ENCODE data around the gene GRIK4. TPM values are rescaled to one million over a fixed set of nuclear protein-coding genes. Genes with fewer than 3 reads are reported as not detected.

GRIK4 gene
- total and polyA plus RNA-seq, 2 experiments from 2014 or later: not detected

DNA sequence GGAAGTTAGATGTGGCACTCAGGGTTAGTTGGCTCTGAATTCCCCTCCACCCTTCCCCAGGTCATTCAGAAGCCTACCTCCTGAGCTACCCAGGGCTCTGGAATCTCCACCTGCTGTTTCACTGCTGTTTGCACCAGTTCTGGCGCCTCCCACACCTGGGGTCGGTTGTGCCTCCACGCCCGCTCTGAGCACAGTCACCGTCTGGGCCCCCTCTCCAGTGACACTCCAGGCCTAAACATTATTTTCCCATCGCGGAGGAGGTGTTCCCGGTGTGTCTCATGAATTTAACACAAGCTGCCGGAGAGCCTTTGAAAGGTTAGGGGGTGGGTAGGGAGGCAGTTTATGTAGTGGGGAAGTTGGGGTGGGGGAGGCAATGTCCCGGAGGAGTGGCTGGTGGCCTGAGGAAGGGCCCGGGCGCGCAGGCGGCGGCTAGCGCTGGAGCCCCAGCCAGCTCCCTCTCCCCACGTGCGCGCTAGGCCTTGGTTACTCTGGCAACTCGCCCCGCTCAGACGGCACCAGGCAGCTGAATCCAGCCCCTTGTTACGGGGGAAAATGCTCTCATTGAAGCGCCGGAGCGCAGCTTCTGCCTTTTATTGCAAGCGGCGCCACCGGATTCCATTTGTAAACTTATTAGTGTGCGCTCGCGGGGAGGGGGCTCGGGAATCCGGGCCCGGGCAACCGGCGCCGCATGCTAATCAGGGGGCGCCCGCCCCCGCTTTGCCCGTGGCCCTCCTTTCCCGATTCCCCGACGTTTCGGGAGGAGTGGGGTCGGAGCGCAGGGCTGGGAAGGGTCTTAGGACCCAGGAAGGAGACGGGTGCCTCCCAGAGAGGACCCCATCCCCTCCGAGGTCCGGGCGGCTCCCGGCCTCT is 52.4 kb downstream of the GRIK4 start:
- Histone ChIP-seq H4K20me1 (ENCODE audit: insufficient read depth) (no peaks in the 10 kb centered on the region), H2AFZ (peak overlapping the region; percentile 42), H3K9ac (peak overlapping the region; percentile 64), H3K27me3 (replicated peaks; ENCODE audit: insufficient read depth) (no peaks in the 10 kb centered on the region), H3K4me2 (ENCODE audit: unreplicated experiment) (peak overlapping the region; percentile 34), H3K9me3 (ENCODE audit: low read depth) (no peaks in the 10 kb centered on the region), H3K36me3 (ENCODE audit: low read depth) (no peaks in the 10 kb centered on the region), H3K9me2 (ENCODE audit: insufficient read depth) (no peaks in the 10 kb centered on the region), H3F3A (ENCODE audit: insufficient read depth) (peaks cover 14% of the 10 kb centered on the region), H3K27ac (no peak overlapping the region), H3K4me3 (peak overlapping the region; percentile 47), H3K79me2 (ENCODE audit: insufficient read depth) (no peaks in the 10 kb centered on the region), H3K4me1 (ENCODE audit: insufficient read depth) (peaks cover 13% of the 10 kb centered on the region)
- no peak for TF ChIP-seq EZH2phosphoT487 (IDR thresholded peaks at IDR 0.05; ENCODE audit: insufficient read depth, low read depth)
- TF ChIP-seq EZH2 (IDR thresholded peaks at IDR 0.05; ENCODE audit: insufficient read depth, poor library complexity, severe bottlenecking): no peak
- in situ Hi-C loops (cut with MboI): no loop called here
- DNase-seq: no peak
- 60 to 65% methylated on average over 38 to 47 of the region's 53 CpGs for WGBS, 2 experiments (ENCODE audit: low coverage in 1 of 2, low lambda C conversion rate in 2 of 2, missing lambda C conversion rate in 2 of 2)

DNA sequence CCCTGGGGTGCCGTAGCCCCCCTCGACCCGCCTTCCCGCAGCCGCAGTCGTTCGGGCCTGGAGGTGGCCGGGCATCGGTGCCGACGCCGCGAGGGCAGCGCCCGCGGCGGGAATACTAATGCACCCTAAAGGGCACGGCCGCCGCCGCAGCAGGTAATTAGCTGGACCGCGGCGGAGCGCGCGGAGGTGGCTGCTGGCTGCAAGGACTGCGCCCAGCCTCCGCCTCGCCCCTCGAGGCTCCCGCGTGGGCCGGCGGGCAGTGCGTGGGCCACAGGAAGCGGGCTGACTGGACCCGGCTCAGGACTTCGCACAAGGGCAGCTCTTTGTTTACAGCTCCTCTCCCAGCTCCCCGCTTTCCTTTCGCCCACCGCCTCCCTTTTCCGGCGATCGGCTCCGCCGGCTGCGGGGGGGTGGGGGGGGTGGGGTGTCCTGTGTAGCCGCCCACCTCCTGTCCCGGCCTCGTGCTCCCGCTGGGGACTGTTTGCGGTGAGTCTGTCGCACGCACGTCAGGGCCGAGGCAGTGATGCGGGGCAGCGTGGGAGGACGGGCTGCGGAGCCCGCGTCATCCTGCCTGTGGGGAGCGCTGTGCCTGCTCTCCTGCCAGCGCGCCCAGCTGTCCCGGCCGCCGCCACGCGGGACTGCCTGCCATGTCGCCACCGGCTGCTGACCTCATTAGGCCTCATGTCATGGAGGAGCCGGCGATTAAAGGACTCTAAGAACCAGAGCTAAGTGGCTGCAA is 53.2 kb downstream of the GRIK4 start:
- H3K27ac ChIP-seq: no peak overlapping the region
- H3K4me1 ChIP-seq (ENCODE audit: insufficient read depth): peaks cover 13% of the 10 kb centered on the region
- H3K4me3 ChIP-seq: peak overlapping the region; percentile 47
- peak overlapping the region; percentile 46 for H3K4me2 ChIP-seq (ENCODE audit: unreplicated experiment)
- no peaks in the 10 kb centered on the region for H3K79me2 ChIP-seq (ENCODE audit: insufficient read depth)
- H3K27me3 ChIP-seq (replicated peaks; ENCODE audit: insufficient read depth): no peaks in the 10 kb centered on the region
- no peaks in the 10 kb centered on the region for H4K20me1 ChIP-seq (ENCODE audit: insufficient read depth)
- H3K9me2 ChIP-seq (ENCODE audit: insufficient read depth): no peaks in the 10 kb centered on the region
- no peaks in the 10 kb centered on the region for H3K9me3 ChIP-seq (ENCODE audit: low read depth)
- in situ Hi-C loops (cut with MboI): no loop called here
- peak overlapping the region; percentile 64 for H3K9ac ChIP-seq
- peaks cover 14% of the 10 kb centered on the region for H3F3A ChIP-seq (ENCODE audit: insufficient read depth)
- no peaks in the 10 kb centered on the region for H3K36me3 ChIP-seq (ENCODE audit: low read depth)
- TF ChIP-seq EZH2 (IDR thresholded peaks at IDR 0.05; ENCODE audit: insufficient read depth, poor library complexity, severe bottlenecking) (no peak), EZH2phosphoT487 (IDR thresholded peaks at IDR 0.05; ENCODE audit: insufficient read depth, low read depth) (no peak)
- DNase-seq: peak; percentile 90
- peak overlapping the region; percentile 42 for H2AFZ ChIP-seq
- WGBS, 2 experiments (ENCODE audit: low coverage in 1 of 2, low lambda C conversion rate in 2 of 2, missing lambda C conversion rate in 2 of 2): 2 to 5% methylated on average over 49 to 66 of the region's 75 CpGs

DNA sequence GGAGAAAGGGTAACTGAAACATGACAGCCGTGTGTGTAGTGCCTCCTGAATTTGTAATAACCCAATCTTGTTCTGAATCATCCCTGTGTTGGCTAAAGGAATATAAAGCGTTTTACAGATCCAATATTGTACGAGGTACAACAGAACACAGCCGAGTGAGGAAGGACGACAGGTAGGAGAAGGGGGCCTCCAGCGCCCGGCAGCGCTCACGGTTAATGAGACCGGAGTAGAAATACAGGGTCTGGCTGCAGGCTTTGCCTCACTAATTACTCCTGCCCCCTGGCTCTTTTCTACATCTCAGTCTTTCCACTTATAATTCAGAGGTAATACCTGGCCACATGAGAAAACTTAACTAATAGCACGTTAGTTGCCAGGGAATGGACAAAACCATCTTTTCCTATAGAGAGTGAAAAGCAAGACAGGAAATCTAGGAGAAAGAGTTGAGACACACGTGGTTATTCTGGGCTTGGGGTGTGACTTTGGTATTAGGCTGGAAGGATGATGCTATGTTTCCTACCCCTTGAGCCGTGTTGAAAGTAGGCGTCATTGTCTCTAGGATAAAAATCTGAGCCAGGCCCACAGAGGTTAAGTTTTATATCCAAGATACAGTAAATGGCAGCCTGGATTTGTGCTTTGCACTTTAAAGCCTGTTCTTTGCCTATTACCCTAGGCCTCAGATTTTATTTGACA is 54.1 kb downstream of the GRIK4 start:
- in situ Hi-C loops (cut with MboI): no loop called here
- 79 to 82% methylated on average over 14 of the region's 14 CpGs for WGBS, 2 experiments (ENCODE audit: low coverage in 1 of 2, low lambda C conversion rate in 2 of 2, missing lambda C conversion rate in 2 of 2)
- H3K27ac ChIP-seq: peak overlapping the region; percentile 7; the same call in 1 of the 2 replicates
- H3K4me3 ChIP-seq: peak overlapping the region; percentile 47
- DNase-seq: peak; percentile 55
- H3K4me2 ChIP-seq (ENCODE audit: unreplicated experiment): peak overlapping the region; percentile 46
- H2AFZ ChIP-seq: peak overlapping the region; percentile 42
- H3K9me3 ChIP-seq (ENCODE audit: low read depth): no peaks in the 10 kb centered on the region
- peaks cover 13% of the 10 kb centered on the region for H3K4me1 ChIP-seq (ENCODE audit: insufficient read depth)
- peak overlapping the region; percentile 64 for H3K9ac ChIP-seq
- peaks cover 14% of the 10 kb centered on the region for H3F3A ChIP-seq (ENCODE audit: insufficient read depth)
- no peaks in the 10 kb centered on the region for H3K36me3 ChIP-seq (ENCODE audit: low read depth)
- TF ChIP-seq EZH2phosphoT487 (IDR thresholded peaks at IDR 0.05; ENCODE audit: insufficient read depth, low read depth): no peak
- H3K27me3 ChIP-seq (replicated peaks; ENCODE audit: insufficient read depth): no peaks in the 10 kb centered on the region
- H4K20me1 ChIP-seq (ENCODE audit: insufficient read depth): no peaks in the 10 kb centered on the region
- H3K79me2 ChIP-seq (ENCODE audit: insufficient read depth): no peaks in the 10 kb centered on the region
- no peaks in the 10 kb centered on the region for H3K9me2 ChIP-seq (ENCODE audit: insufficient read depth)

DNA sequence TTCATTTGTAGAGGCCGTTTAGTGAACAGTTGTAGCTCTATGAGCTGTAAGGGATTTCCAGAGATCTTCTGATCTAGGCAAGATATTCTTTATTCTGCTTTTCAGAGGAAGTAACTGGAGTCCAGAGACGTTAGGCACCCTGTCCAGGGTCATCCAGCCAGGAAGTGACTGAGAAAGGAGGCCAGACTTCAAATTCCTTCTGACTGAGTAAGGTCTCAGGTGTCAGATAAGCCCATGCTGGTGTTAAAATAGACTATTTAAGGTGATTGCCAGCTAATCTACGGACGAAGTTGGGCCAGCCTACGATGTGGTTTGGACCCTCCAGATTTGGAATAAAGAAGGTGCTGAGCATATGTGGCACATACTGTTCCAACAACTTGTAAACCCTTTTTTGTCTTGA is 54.6 kb downstream of the GRIK4 start:
- H3K27me3 ChIP-seq (replicated peaks; ENCODE audit: insufficient read depth): no peaks in the 10 kb centered on the region
- 56 to 63% methylated on average over 5 of the region's 5 CpGs for WGBS, 2 experiments (ENCODE audit: low coverage in 1 of 2, low lambda C conversion rate in 2 of 2, missing lambda C conversion rate in 2 of 2)
- H3K27ac ChIP-seq: peak overlapping the region; percentile 7; the same call in 1 of the 2 replicates
- no peak overlapping the region for H2AFZ ChIP-seq
- no peaks in the 10 kb centered on the region for H3K79me2 ChIP-seq (ENCODE audit: insufficient read depth)
- H3K36me3 ChIP-seq (ENCODE audit: low read depth): no peaks in the 10 kb centered on the region
- no peaks in the 10 kb centered on the region for H4K20me1 ChIP-seq (ENCODE audit: insufficient read depth)
- H3K4me1 ChIP-seq (ENCODE audit: insufficient read depth): peaks cover 13% of the 10 kb centered on the region
- no peak overlapping the region for H3K9ac ChIP-seq
- no peaks in the 10 kb centered on the region for H3K9me2 ChIP-seq (ENCODE audit: insufficient read depth)
- H3F3A ChIP-seq (ENCODE audit: insufficient read depth): peaks cover 14% of the 10 kb centered on the region
- H3K4me3 ChIP-seq: no peak overlapping the region
- in situ Hi-C loops (cut with MboI): no loop called here
- TF ChIP-seq EZH2phosphoT487 (IDR thresholded peaks at IDR 0.05; ENCODE audit: insufficient read depth, low read depth) (no peak), EZH2 (IDR thresholded peaks at IDR 0.05; ENCODE audit: insufficient read depth, poor library complexity, severe bottlenecking) (no peak)
- no peaks in the 10 kb centered on the region for H3K9me3 ChIP-seq (ENCODE audit: low read depth)
- DNase-seq: peak; percentile 26
- H3K4me2 ChIP-seq (ENCODE audit: unreplicated experiment): peak overlapping the region; percentile 3
